ENCODE results near the gene RGS6. TPM values are rescaled to one million over a fixed set of nuclear protein-coding genes. Genes with fewer than 3 reads are reported as not detected.

RGS6 gene
- total RNA-seq, 2 donors from 2014 or later: 3.2 TPM; not detected in 1

- WGBS: 91% methylated on average over 1 of the region's 1 CpG
- intact Hi-C loops (cut with DNase I): no loop called here
- TF ChIP-seq POLR2AphosphoS5 (IDR thresholded peaks at IDR 0.05): no peak
- TF ChIP-seq, protein P1, sequence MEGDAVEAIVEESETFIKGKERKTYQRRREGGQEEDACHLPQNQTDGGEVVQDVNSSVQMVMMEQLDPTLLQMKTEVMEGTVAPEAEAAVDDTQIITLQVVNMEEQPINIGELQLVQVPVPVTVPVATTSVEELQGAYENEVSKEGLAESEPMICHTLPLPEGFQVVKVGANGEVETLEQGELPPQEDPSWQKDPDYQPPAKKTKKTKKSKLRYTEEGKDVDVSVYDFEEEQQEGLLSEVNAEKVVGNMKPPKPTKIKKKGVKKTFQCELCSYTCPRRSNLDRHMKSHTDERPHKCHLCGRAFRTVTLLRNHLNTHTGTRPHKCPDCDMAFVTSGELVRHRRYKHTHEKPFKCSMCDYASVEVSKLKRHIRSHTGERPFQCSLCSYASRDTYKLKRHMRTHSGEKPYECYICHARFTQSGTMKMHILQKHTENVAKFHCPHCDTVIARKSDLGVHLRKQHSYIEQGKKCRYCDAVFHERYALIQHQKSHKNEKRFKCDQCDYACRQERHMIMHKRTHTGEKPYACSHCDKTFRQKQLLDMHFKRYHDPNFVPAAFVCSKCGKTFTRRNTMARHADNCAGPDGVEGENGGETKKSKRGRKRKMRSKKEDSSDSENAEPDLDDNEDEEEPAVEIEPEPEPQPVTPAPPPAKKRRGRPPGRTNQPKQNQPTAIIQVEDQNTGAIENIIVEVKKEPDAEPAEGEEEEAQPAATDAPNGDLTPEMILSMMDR (IDR thresholded peaks at IDR 0.05): no peak
- TF ChIP-seq POLR2A (IDR thresholded peaks at IDR 0.05): no peak
- Histone ChIP-seq H3K27me3 (replicated peaks; ENCODE audit: insufficient read depth) (no peaks in the 10 kb centered on the region), H3K27ac (no peak overlapping the region), H3K4me3 (no peak overlapping the region), H3K4me1 (replicated peaks) (no peaks in the 10 kb centered on the region), H3K36me3 (no peaks in the 10 kb centered on the region), H3K9me3 (no peaks in the 10 kb centered on the region)
- no peak for DNase-seq (ENCODE audit: low spot score)
Measured at GRCh38 chr14:72070458-72070857, 138.2 kb downstream of the RGS6 start.

DNA sequence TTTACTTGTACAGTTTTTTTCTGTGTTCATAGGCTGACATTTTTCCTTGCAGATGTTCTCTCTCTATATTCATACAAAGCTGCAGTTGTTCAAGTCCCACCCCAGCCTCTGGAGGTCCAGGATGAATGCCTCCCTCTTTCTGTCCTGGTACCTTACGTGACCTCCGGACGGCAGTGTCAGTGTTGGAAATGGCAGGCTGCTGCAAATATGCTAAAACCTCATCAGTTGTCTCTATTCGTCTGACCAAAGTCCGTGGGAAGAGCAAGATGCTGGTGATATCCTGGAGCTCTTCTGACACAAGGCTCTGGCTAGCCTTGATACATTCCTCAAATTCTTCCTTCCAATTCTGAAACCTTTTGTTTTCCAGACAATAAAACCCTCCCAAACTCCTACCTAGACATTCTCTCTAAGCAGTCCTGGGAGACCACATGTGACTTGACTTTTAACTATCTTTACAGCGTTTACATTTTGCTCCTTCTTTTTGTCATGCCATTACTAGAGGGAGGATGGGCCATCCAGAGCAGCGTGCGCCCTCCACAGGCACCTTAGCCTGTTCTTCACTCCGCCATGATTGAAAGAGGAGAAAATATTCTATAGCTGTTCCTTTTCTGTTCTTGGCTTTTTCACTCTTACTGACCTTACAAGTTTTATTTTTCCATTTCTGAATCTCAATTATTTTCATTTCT, 143.6 kb downstream of the RGS6 start:
- TF ChIP-seq POLR2A (IDR thresholded peaks at IDR 0.05): no peak
- TF ChIP-seq, protein P1 (IDR thresholded peaks at IDR 0.05): no peak
- no peak for TF ChIP-seq POLR2AphosphoS5 (IDR thresholded peaks at IDR 0.05)
- Histone ChIP-seq H3K4me1 (replicated peaks) (no peaks in the 10 kb centered on the region), H3K36me3 (no peaks in the 10 kb centered on the region), H3K27me3 (replicated peaks; ENCODE audit: insufficient read depth) (no peaks in the 10 kb centered on the region), H3K9me3 (no peaks in the 10 kb centered on the region), H3K4me3 (no peak overlapping the region), H3K27ac (no peak overlapping the region)
- WGBS: 66% methylated on average over 9 of the region's 9 CpGs
- intact Hi-C loops (cut with DNase I): no loop called here
- no peak for DNase-seq (ENCODE audit: low spot score)

DNA sequence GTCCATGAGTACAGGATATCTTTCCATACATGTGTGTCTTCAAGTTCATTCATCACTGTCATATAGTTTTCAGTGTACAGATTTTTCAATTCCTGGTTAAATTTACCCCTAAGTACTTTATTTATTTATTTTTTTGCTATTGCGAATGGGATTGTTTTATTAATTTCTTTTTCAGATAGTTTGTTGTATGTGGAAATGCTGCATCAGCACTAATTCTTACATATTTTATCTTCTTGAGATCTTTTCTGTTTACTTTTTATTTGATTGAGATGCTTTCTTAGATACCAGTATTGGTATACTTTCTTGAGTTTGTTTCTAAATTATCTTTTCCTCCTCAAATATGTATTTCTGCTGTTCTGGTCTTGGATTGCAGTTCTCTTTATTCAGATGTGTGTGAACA, 148.9 kb downstream of the RGS6 start:
- Histone ChIP-seq H3K4me1 (replicated peaks) (no peaks in the 10 kb centered on the region), H3K27me3 (replicated peaks; ENCODE audit: insufficient read depth) (no peaks in the 10 kb centered on the region), H3K36me3 (no peaks in the 10 kb centered on the region), H3K27ac (no peak overlapping the region), H3K9me3 (no peaks in the 10 kb centered on the region), H3K4me3 (no peak overlapping the region)
- TF ChIP-seq POLR2AphosphoS5 (IDR thresholded peaks at IDR 0.05): no peak
- TF ChIP-seq, protein P1 (IDR thresholded peaks at IDR 0.05): no peak
- WGBS: 94% methylated on average over 1 of the region's 1 CpG
- intact Hi-C loops (cut with DNase I): no loop called here
- DNase-seq (ENCODE audit: low spot score): no peak

DNA sequence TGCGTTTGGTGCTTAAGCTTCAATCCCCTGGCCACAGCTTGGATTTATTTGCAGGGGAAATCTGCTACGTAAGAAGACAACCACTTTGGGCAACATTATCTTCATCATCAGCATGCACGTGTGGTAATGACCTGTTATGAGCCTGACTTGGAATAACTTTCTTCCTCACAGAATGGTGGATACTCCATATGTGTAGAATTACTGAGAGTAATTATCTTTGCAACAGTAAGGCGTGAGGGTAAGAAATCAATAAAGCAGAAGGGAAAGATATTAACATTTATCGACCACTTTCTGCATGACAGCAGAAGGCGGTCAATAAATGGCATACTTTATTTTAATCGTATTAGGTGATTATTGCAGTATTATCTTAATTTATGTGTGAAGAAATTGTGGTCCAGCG, 152.7 kb downstream of the RGS6 start:
- Histone ChIP-seq H3K9me3 (no peaks in the 10 kb centered on the region), H3K27ac (no peak overlapping the region), H3K4me3 (no peak overlapping the region), H3K27me3 (replicated peaks; ENCODE audit: insufficient read depth) (no peaks in the 10 kb centered on the region), H3K36me3 (no peaks in the 10 kb centered on the region), H3K4me1 (replicated peaks) (no peaks in the 10 kb centered on the region)
- DNase-seq (ENCODE audit: low spot score): no peak
- TF ChIP-seq POLR2A (IDR thresholded peaks at IDR 0.05): no peak
- TF ChIP-seq POLR2AphosphoS5 (IDR thresholded peaks at IDR 0.05): no peak
- TF ChIP-seq, protein P1 (IDR thresholded peaks at IDR 0.05): no peak
- 71% methylated on average over 8 of the region's 8 CpGs for WGBS
- intact Hi-C loops (cut with DNase I): no loop called here

DNA sequence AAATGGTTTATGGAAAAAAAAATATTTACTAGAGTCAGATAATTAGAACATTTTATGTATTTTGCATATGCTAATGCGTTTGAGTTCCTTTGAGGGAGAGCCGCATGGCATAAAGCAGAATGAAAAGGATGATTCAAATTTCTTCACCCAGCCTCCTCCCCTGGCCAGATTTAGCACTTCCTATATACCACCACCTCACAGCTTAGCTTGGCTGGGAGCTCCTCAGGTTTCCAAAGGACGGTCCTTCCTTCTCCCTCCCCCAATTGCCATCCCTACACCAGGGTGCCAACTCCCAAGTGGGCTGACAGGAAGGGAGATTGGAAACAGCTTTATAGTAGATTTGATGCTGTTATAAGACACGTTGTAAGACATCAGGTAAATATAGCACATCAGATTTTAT, 157.4 kb downstream of the RGS6 start:
- H3K4me1 ChIP-seq (replicated peaks): no peaks in the 10 kb centered on the region
- no peak for TF ChIP-seq POLR2AphosphoS5 (IDR thresholded peaks at IDR 0.05)
- TF ChIP-seq, protein P1 (IDR thresholded peaks at IDR 0.05): no peak
- no peak for TF ChIP-seq POLR2A (IDR thresholded peaks at IDR 0.05)
- no peaks in the 10 kb centered on the region for H3K9me3 ChIP-seq
- no peaks in the 10 kb centered on the region for H3K36me3 ChIP-seq
- intact Hi-C loops (cut with DNase I): no loop called here
- H3K27ac ChIP-seq: no peak overlapping the region
- no peak for DNase-seq (ENCODE audit: low spot score)
- no peak overlapping the region for H3K4me3 ChIP-seq
- 43% methylated on average over 4 of the region's 4 CpGs for WGBS
- H3K27me3 ChIP-seq (replicated peaks; ENCODE audit: insufficient read depth): no peaks in the 10 kb centered on the region
